ENCODE data around the gene PAX3.

The PAX3 gene

GRCh38 chr2:222298001-222298310 lies 842 bp downstream of the PAX3 start:
- no peak for DNase-seq

DNA sequence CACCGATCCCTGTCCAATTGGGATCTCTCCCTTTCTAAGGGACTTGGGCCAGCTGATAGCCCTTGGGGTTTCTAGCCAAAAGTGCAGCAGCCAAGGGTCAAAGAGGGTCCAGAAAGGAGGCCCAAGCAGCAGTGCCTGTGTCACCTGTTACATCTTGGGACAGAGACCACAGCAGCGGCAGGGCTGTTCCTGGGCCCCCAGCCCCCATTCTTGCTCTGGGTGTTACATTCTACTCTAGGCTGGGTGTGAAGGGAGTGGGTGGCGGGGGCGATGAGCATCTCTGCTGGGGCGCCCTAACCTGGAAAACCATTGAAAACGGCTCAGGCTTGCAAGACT lies 1.2 kb downstream of the PAX3 start:
- no peak for DNase-seq

DNA sequence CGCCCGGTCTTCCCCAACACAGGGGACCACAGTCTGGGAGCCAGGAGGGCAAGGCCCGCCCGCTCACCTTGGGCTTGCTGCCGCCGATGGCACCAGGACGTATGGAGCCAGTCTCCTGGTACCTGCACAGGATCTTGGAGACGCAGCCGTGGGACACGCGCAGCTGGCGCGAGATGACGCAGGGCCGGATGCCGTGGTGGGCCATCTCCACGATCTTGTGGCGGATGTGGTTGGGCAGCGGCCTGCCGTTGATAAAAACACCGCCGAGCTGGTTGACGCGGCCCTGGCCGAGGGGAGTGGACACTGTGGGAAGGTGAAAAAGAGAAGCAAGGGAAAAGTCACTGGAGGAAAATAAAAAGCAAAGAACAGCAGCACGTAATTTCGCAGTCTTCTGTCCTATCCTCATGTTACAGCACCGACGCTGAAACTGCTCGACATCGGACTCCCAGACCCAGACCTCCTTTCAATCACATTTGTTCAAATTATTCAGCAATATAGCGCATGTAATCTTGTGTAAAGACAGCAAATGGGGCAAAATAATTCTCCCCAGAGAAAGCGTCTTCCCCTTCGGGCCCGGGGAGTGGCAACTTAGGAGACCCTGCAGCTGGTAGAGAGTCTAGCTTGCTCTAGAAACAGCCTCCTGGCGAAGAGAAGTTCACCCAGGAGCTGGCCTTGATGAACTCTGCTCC lies 1.7 kb downstream of the PAX3 start:
- no peak for DNase-seq

GRCh38 chr2:222296311-222296741 lies 2.5 kb downstream of the PAX3 start:
- no peak for DNase-seq

DNA sequence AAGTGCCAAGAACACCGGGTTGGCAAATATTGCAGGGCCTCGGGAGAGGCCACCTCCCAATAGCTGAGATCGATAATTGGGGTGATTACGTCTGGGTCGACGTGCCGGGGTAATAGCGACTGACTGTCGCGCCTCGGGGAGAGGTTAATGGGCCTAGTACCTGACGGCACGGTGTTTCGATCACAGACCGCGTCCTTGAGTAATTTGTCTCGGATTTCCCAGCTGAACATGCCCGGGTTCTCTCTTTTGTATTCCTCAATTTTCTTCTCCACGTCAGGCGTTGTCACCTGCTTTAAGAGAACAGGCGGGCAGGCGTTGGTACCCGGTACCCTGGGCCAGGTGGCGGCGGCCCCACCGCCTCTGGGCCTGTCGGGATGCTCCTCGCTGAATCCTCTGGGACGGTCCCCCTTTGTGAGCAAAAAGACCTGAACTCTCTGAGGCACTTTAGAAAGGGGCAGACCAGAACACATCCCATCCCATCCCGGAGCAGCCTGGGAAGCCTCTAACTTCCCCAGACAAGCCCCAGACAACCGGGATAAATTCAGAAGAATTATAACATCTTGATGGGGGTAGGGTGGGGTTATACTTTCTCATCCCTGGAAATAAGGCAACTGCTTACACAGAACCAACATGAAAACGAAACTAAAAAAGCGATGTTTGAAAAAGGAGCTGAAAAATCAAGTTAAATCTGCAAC lies 3.3 kb downstream of the PAX3 start:
- DNase-seq = no peak

- DNase-seq = no peak
These were observed 3.8 kb downstream of the PAX3 start for GRCh38 chr2:222294996-222295367.

DNA sequence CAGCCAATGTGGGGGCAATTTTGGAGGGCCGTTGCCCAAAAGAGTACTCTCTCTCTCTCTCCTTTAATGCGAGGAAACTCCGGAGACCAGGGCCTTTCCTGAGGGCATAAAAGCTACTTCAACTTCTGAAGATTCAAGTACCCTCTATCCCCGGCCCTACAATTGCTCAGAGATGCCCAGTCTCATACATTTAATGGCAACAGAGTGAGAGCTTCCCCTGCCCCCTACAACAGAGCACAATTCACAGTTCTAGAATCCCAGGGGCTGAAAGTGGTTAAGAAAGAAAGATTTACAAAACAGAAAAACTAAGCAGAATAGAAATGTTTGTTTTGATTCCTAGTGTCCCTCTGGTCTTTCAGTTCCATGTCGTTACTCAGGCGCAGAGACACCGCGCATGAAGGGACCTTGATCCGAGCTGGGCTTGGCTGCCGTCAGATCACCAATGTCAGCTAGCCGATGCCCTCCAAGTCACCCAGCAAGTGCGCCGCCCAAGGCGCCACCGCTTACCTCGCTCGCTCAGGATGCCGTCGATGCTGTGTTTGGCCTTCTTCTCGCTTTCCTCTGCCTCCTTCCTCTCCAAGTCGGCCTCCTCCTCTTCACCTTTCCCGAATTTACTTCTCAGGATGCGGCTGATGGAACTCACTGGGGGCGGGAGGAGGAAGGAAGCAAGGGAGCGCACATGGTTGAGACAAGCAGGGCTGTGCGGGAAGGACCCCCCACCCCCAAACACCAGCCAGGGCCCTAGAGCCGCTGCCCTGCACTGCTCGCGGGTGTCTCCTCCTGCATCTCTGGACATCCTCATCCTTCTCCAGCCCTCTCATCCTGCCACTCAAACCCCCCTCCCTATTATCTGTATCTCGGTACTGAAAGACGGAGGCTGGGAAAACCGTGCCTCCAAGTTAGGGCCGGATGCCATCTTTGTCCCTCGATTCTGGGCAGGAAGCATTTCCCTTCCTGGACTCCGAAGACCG lies 4.9 kb downstream of the PAX3 start:
- DNase-seq = no peak

GRCh38 chr2:222292149-222293134 lies 6.4 kb downstream of the PAX3 start:
- no peak for DNase-seq

DNA sequence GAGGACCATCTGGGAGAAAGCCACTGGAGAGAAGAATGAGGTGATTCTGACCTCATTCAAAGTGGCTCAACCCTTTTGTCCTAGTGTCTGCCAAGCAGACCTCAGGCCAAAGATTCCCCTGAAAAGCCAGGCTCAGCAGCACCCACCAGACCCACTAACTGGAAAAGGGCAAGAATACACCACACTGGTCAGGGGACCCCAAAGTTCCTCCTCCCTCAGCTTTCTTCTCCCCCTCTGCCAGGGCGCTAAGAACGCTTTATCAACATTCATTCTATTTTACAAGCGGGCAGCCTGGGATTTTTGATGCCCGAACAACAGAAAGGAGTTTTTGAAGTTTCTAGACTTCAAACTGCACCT lies 7.3 kb downstream of the PAX3 start:
- DNase-seq = no peak

GRCh38 chr2:222290736-222291484 lies 7.9 kb downstream of the PAX3 start:
- DNase-seq = no peak

GRCh38 chr2:222290401-222290735 lies 8.4 kb downstream of the PAX3 start:
- DNase-seq = no peak

- DNase-seq = no peak
These were observed 9.3 kb downstream of the PAX3 start for GRCh38 chr2:222289278-222290160.

DNA sequence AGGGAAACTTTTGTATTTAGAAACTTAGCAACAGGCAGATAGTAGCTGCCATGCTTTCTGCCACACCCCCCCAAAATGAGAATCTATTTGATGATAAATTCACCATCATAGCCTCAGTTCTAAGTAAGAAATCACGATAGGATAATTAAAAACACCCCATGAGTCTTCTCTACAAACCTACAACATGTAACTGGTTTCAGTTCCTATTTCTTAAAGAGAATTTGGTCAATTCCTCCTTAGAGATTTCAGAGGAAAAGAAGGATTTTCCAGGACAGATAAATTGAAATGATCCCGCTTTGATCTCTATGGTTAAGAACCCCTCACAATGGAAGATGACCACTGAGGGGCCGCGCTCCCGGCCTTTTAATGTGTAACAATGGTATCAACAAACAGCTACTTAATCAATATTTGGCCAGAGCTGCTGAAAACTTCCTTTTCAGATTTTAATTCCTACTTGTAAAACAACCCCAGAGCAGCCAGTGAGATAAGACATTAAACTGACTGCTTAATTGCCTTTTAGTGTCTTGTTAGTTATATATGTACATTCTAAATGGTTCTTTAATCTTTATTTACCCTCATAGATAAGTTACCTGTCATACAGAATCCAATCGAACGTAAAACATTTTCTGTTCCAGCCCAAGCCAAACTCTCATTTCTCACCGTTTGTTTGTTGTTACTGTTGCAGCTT lies 10.1 kb downstream of the PAX3 start:
- DNase-seq = no peak

- DNase-seq = no peak
These were observed 10.8 kb downstream of the PAX3 start for GRCh38 chr2:222287862-222288479.

DNA sequence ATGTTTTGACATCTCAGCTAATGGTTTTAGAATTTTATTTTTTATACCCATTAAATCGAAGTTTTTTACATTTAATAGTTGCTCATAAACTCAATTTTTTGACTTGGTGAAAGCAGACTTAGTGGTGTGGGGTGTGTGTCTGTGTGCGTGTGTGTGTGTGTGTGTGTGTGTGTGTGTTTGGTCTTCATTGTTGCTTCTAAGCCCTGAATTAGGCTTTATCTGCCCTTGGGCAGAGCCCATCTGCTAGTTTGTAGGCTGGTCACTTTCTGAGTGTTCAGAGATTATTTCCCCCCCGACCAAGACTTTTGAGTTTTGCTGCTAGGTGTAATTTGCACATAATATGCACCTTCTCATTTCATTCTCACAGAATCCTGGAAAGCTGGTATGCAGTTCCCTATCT lies 14.3 kb downstream of the PAX3 start:
- no peak for DNase-seq

DNA sequence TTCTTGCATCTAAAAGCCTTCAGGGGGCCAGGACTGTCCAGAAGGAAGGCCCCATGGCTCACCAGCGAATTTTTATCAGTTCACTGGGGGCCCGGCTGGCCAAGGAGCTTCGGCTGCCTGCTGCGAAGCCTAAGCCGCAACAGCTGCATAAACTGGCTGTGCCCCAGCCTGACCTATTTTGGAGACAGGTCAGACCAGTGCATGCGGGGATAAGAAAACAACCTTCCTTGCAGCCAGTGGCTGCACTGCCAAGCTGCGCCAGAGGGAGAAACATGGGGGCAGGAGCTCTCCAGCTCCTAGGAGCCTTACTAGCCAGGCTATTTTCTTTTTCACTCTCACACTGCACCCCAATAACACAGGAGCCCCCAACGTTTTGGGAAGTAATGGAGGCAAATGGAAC lies 15.2 kb downstream of the PAX3 start:
- no peak for DNase-seq

GRCh38 chr2:222281506-222281905 lies 17.3 kb downstream of the PAX3 start:
- no peak for DNase-seq

GRCh38 chr2:222280795-222281194 lies 18.0 kb downstream of the PAX3 start:
- no peak for DNase-seq
